GM18520 (cell line): Measurements from ENCODE around the gene ORAI3.

ENCODE experiments used
- ATAC-seq: cut with Tn5 transposase; IDR thresholded peaks from one replicate; pipeline ENCODE4 v1.9.1; 2021; ENCODE audit not compliant: unreplicated experiment

ORAI3 gene

DNA sequence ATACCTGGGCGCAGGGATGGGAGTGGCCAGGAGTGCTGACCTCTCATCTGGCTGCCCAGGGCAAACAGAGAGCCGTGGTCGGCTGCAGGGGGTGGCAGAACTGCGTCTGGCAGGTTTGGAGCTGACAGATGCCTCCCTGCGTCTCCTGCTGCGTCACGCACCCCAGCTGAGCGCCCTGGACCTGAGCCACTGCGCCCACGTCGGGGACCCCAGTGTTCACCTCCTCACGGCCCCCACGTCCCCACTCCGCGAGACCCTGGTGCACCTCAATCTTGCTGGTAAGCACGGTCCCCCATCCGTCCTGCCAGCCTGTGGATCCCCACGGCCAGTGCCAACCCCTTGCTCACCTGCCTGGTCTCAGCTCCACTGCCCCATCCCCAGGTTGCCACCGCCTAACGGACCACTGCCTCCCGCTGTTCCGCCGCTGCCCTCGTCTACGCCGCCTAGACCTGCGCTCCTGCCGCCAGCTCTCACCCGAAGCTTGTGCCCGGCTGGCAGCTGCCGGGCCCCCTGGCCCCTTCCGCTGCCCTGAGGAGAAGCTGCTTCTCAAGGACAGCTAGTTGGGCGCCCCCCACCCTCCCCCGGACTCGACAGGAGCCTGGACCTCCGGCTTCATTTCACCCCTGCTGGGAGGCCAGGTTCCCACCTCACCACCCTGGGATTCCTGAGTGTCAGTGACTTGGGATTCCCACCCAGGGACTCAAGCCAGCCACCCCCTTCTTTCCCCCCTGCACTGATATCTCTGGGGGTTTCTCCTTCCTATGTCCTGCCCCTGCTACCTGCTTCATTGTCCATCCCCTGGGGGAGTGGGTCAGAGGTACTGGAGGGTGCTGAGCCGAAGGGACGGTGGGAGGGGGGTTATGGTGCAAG is 2.0 kb upstream of the ORAI3 start:
- ATAC-seq, result no peak

DNA sequence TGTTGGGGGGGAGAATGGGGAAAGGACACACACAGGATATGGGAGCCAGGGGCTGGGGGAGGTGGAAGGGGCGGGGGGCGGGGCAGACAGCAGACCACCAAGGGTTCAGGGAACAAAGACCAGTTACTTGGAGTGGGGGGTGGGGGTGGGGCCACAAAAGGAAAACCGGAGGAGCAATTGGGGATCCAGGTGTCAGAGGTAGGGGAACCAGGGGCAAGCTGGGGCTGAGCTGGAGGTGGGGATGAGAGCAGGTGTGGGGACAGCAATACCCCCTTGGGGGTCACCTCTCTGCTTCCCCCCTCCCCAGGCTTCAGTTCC is 1.4 kb upstream of the ORAI3 start:
- no peak for ATAC-seq

- no peak for ATAC-seq
Observed at GRCh38 chr16:30947859-30948666, 805 bp upstream of the ORAI3 start.

DNA sequence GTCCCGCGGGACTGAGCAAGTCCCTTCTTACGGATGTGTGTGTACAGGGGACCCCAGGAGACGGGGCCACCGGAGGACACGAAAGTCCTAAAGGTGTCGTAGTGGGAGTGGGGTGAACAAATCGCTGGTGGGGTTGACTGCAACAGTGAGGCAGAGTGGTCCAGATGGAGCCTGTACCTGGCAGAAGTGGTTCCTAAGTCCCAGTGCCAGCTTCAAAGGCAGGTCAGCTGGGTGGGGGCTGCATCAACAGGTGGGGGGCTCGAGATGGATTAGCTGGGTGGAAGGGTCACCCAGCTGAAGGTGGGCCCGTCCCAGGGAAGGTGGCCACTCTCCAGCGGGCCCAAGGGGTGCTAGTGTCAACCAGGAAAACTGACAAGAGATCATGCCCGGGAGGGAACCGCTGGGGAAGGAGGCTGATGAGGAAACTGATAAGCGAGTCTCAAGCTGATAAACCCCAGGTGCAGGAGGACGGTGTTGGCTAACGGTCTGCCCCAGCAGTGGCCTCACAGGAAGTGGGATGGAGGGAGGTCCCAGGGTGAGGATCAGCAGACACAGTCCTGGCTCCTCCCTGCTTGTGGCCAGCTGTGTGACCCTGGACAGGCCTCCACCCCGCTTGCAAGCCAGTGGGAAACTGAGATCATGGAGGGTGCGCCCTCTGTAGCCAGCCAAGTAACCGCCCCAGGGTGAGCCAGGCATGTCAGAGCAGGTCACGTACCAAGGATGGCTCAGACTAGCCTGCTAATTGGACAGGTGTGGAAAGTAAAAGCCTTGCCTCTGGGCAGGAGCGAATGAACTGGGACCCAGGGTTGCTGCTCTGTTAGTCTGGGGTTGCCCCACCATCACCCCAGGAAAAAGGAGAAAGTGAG is 1.0 kb downstream of the ORAI3 start:
- peak; percentile 34 for ATAC-seq

- ATAC-seq, result no peak
Observed at GRCh38 chr16:30950516-30951065, 1.7 kb downstream of the ORAI3 start.

DNA sequence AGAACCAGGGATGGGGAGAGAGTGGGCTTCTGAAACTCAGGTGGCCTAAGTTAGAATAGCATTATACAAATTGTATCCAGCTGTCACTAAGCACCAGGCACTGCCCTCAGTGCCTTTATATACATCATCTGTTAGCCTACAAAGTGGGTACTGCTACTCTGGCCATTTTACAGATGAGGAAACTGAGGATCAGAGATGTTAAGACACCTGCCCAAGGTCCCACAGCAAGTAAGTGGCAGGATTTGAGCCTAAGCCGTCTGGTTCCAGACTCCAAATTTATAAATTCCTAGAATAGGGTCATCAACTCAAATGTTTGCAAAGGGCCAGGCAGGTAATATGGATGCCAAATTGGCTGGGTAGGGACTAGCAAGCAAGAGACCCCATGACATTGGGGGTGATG is 2.3 kb downstream of the ORAI3 start:
- no peak for ATAC-seq

DNA sequence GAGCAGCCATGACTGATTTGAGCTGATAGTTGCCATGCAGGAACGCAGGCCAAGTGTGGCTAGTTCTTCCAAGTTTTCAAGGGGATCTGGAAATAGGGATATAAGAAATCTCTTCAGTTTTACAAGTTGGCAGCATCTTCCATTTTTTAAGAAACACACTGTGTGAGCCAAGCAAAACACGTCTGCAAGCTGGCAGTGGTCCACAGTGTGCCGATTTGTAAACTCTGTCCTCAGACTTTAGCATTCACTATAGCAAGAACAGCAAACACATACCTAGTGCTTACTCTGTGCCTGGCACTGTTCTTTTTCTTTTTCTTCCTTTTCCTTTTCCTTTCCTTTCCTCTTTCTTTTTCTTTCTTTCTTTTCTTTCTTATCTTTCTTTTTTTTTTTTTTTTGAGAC is 2.9 kb downstream of the ORAI3 start:
- ATAC-seq, result no peak

- ATAC-seq, result no peak
Observed at GRCh38 chr16:30953111-30953510, 4.2 kb downstream of the ORAI3 start.

DNA sequence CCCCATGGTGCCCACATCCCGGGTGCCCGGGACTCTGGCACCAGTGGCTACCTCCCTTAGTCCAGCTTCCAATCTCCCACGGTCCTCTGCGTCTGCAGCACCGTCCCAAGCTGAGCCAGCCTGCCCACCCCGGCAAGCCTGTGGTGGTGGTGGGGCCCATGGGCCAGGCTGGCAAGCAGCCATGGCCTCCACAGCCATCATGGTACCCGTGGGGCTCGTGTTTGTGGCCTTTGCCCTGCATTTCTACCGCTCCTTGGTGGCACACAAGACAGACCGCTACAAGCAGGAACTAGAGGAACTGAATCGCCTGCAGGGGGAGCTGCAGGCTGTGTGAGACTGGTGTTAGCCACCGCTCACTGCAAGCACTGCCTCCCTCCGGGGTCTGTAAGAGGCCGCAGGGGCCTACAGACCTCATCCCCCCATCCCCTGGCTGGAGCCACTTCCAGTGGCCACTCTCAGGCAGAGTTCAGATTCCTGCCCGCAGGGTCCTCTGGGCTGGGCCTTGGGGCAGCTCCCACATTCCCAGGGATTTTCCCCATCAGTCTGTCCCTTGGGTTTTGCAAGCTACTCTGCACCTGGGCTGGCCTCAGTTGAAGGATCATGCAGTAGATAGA is 4.8 kb downstream of the ORAI3 start:
- ATAC-seq, result peak; percentile 22

GRCh38 chr16:30954993-30955392 is 6.1 kb downstream of the ORAI3 start:
- no peak for ATAC-seq

GRCh38 chr16:30956601-30957455 is 8.0 kb downstream of the ORAI3 start:
- ATAC-seq, result no peak

GRCh38 chr16:30957456-30958174 is 8.7 kb downstream of the ORAI3 start, which contains the start of gene SETD1A:
Gene SETD1A (plus strand): TSS chr16:30957754. CDS start chr16:30958732, 978 bp downstream.
- peak; percentile 51 for ATAC-seq

DNA sequence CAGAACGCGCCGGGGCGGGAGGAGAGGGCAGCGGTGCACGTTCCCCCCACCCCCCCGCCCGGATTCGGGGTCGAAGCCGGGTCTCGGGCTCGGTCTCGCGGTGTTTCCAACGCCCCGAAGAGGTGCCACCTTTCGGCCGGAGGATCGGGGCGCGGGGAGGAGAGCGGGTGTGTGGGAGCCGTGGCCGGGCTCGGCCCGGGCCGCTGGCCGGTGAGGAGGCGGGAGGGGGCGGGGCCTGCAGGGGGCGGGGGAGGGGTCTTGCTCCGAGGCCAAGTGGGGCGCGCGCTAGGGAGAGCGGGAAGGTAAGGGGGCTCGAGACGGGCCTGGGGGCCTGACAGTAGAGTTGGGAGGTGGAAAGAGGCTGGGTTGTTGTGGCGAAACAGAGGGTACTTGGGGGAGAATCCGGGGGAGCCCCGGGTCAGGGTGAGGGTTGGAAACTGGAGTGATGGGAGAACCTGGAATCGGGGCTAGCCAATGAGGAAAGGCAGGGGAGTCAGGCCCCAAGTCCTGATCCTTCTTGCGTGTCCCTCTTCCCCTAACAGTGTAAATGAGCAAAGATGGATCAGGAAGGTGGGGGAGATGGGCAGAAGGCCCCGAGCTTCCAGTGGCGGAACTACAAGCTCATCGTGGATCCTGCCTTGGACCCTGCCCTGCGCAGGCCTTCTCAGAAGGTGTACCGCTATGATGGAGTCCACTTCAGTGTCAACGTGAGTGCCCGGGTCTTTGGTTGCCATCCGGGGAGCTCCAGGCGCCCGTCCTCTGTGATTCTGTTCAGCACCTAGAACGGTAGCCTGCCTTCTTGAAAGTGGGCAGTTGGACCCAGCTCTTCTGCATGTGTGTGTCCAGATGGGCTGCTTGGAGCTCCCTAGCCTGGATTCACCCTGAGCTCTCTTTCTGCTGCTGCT is 9.6 kb downstream of the ORAI3 start:
- ATAC-seq, result peak; percentile 9

DNA sequence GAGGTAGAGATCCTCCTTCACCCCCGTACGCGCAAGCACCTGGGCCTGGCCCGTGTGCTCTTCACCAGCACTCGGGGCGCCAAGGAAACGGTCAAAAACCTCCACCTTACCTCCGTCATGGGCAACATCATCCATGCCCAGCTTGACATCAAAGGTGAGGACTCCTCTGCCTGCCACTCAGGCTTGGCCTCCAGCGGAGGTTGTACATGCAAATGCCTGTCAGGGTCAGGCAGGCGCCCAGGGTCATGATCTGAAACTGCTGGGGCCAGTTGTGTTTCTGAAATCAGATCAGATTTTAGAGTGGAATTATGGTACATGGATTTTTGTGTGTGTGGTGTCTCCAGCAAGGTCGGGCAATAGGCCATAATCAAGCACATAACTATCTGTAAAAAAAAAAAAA is 12.5 kb downstream of the ORAI3 start:
- no peak for ATAC-seq

- ATAC-seq, result no peak
Observed at GRCh38 chr16:30963925-30964511, 15.2 kb downstream of the ORAI3 start.

DNA sequence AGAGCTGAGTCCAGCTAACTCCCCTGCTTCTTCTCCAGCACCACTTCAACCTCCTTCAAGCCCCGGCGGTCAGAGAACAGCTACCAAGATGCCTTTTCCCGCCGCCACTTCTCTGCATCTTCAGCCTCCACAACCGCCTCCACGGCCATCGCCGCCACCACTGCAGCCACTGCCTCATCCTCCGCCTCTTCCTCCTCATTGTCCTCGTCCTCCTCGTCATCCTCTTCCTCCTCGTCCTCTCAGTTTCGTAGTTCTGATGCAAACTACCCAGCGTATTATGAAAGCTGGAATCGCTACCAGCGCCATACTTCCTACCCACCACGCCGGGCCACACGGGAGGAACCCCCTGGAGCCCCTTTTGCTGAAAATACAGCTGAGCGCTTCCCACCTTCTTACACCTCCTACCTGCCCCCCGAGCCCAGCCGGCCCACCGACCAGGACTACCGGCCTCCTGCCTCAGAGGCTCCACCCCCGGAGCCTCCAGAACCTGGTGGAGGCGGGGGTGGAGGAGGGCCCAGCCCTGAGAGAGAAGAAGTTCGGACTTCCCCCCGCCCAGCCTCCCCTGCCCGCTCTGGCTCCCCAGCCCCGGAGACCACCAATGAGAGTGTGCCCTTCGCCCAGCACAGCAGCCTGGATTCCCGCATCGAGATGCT is 15.8 kb downstream of the ORAI3 start:
- ATAC-seq, result no peak

DNA sequence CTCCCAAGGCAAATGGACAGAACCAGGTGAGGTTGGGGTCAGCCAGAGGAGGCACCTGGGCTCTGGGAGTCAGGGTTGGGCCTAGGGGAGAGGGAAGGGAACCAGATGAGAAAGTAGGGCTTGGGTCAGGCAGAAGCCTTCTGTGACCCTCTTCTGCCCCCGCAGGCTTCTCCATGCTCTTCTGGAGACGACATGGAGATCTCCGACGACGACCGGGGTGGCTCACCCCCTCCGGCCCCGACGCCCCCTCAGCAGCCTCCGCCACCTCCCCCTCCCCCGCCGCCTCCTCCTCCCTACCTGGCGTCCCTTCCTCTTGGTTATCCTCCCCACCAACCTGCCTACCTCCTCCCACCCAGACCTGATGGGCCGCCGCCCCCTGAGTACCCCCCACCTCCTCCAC is 16.6 kb downstream of the ORAI3 start:
- ATAC-seq, result no peak
